ENCODE data around the gene CRTC3. TPM values are rescaled to one million over a fixed set of nuclear protein-coding genes. Genes with fewer than 3 reads are reported as not detected.

CRTC3 gene
- total RNA-seq, 1 experiment from 2014 or later: 3.9 TPM

GRCh38 chr15:90560229-90560776 is 30.6 kb downstream of the CRTC3 start:
- TF ChIP-seq CTCF (conservative IDR thresholded peaks at IDR 0.05): no peak
- H3K4me3 Mint-ChIP-seq: no peak overlapping the region
- no peak overlapping the region for H3K56ac ChIP-seq (ENCODE audit: insufficient read length, low read depth, low read length)
- H2AK5ac ChIP-seq (ENCODE audit: insufficient read length, low read length): no peak overlapping the region
- DNase-seq: no peak
- H4K20me1 ChIP-seq (ENCODE audit: control insufficient read depth, insufficient read depth, insufficient read length): no peaks in the 10 kb centered on the region
- no peak overlapping the region for H2BK12ac ChIP-seq (ENCODE audit: insufficient read length, low read depth, low read length)
- H3K9me3 Mint-ChIP-seq: no peaks in the 10 kb centered on the region
- no peak overlapping the region for H3K14ac ChIP-seq (ENCODE audit: insufficient read depth, low read length)
- no peaks in the 10 kb centered on the region for H3K79me2 ChIP-seq (ENCODE audit: insufficient read depth, low read length)
- H2BK120ac ChIP-seq (ENCODE audit: low read depth, low read length, poor library complexity, severe bottlenecking): no peak overlapping the region
- H4K5ac ChIP-seq (ENCODE audit: insufficient read length, low read depth, low read length): no peak overlapping the region
- peaks cover 3% of the 10 kb centered on the region; the same call in 1 of the 2 replicates for H3K27me3 Mint-ChIP-seq (ENCODE audit: low read depth)
- no peak overlapping the region for H4K8ac ChIP-seq (replicated peaks; ENCODE audit: insufficient read length, low read depth, low read length)
- H3T11ph ChIP-seq (ENCODE audit: low read length): no peak overlapping the region
- no peak overlapping the region for H2BK5ac ChIP-seq (ENCODE audit: insufficient read length, low read length)
- H3K27me3 ChIP-seq (ENCODE audit: insufficient read depth, low read length): no peaks in the 10 kb centered on the region
- H3K27ac Mint-ChIP-seq: no peak overlapping the region; a peak in 1 of 7 replicates
- no peaks in the 10 kb centered on the region; the same call in 1 of the 2 replicates for H3K4me1 ChIP-seq (ENCODE audit: insufficient read depth, low read length)
- no peaks in the 10 kb centered on the region for H3K79me1 ChIP-seq (ENCODE audit: insufficient read depth, low read depth, low read length, poor library complexity, severe bottlenecking)
- no peak overlapping the region for H4K91ac ChIP-seq (ENCODE audit: insufficient read length, low read depth, low read length)
- H3K4ac ChIP-seq (ENCODE audit: low read depth, low read length): no peak overlapping the region
- no peaks in the 10 kb centered on the region for H3K23me2 ChIP-seq (ENCODE audit: insufficient read length, low read depth, low read length, poor library complexity, severe bottlenecking)
- H3K23ac ChIP-seq (ENCODE audit: insufficient read length, low read depth, low read length): no peak overlapping the region
- no peak overlapping the region for H3K9ac ChIP-seq (ENCODE audit: extremely low read depth, insufficient read length, low read length)
- no peak overlapping the region for H3K18ac ChIP-seq (ENCODE audit: insufficient read length, low read depth, low read length)
- H2BK20ac ChIP-seq (ENCODE audit: low read depth, low read length, poor library complexity, severe bottlenecking): no peak overlapping the region
- H3K4me2 ChIP-seq (ENCODE audit: insufficient read depth, insufficient read length, low read length): no peak overlapping the region
- no CpG with 5 or more reads among the region's 7 CpGs for WGBS (ENCODE audit: extremely low coverage, insufficient read length, low lambda C conversion rate)
- H3K4me1 Mint-ChIP-seq: peaks cover 19 to 40% of the 10 kb centered on the region in 2 experiments
- H3K27ac ChIP-seq (ENCODE audit: insufficient read length, low read depth, low read length): no peak overlapping the region
- H3K36me3 Mint-ChIP-seq (ENCODE audit: insufficient read depth in 1 of 3, low read depth in 3 of 3): no peaks in the 10 kb centered on the region
- no peak overlapping the region for H2BK15ac ChIP-seq (ENCODE audit: low read depth, low read length)
- H2AFZ ChIP-seq (ENCODE audit: low read length): no peak overlapping the region
- H3K9me3 ChIP-seq (ENCODE audit: control insufficient read depth, low read depth, low read length): no peaks in the 10 kb centered on the region
